Muscle of leg (tissue), 11 donors: ENCODE results near the gene CAMTA1. TPM values are rescaled to one million over a fixed set of nuclear protein-coding genes. Genes with fewer than 3 reads are reported as not detected.
"Not testable (repeated sequence)": the region's sequence is repeated elsewhere in the genome, so short reads cannot be mapped to it uniquely, and the experiment has no call there.

Experiments used
- DNase-seq: peaks from one replicate; pipeline ENCODE4 v3.0.0; 2013
- H3K27ac ChIP-seq: one replicate; pipeline ENCODE4 v1.5.1; 2013; ENCODE audit warnings: mild to moderate bottlenecking, low read length, control low read depth
- H3K27me3 ChIP-seq: one replicate; pipeline ENCODE4 v1.6.1; 2013; ENCODE audit warnings: low read length; ENCODE audit not compliant: control insufficient read depth, insufficient read depth
- H3K36me3 ChIP-seq: one replicate; pipeline ENCODE4 v1.6.1; 2013; ENCODE audit warnings: low read length; ENCODE audit not compliant: control insufficient read depth, insufficient read depth
- H3K4me1 ChIP-seq: one replicate; pipeline ENCODE4 v1.6.1; 2013; ENCODE audit warnings: low read length; ENCODE audit not compliant: control insufficient read depth, insufficient read depth
- H3K4me3 ChIP-seq: one replicate; pipeline ENCODE4 v1.5.1; 2013; ENCODE audit warnings: low read length, control low read depth
- H3K9me3 ChIP-seq: replicated peaks from 2 replicates; pipeline ENCODE4 v1.6.1; 2013; ENCODE audit warnings: low read depth, low read length; ENCODE audit not compliant: control insufficient read depth
- WGBS: methylation state at CpG from one replicate; pipeline ENCODE4 v1.1.5; 2013; ENCODE audit warnings: missing lambda C conversion rate; ENCODE audit not compliant: insufficient coverage; 5-methylcytosine and 5-hydroxymethylcytosine counted together
- polyA plus RNA-seq, 8 donors: library from polyadenylated mRNA; unstranded; fragments of 120-200 nt; gene quantifications; one replicate each; pipeline versions ENCODE4 v1.2.1 to v1.2.3, GENCODE V29; 2013; ENCODE audit warnings: inconsistent platforms in 1 of 8, low replicate concordance in 1 of 8; ENCODE audit not compliant: insufficient read length in 8 of 8, insufficient read depth in 1 of 8
- total RNA-seq: library from RNA; stranded (reverse); fragments of 120-200 nt; gene quantifications from one replicate; pipeline ENCODE4 v1.2.4, GENCODE V29; 2013

Gene CAMTA1
- total and polyA plus RNA-seq, 9 donors: 36.4 to 56.4 (median 47.7) TPM

- H3K9me3 ChIP-seq: no peaks in the 10 kb centered on the region
- H3K27me3 ChIP-seq: peaks cover 4% of the 10 kb centered on the region
- H3K36me3 ChIP-seq: no peaks in the 10 kb centered on the region
- no peak overlapping the region for H3K27ac ChIP-seq
- no peak overlapping the region for H3K4me3 ChIP-seq
- H3K4me1 ChIP-seq: peaks cover 4% of the 10 kb centered on the region
- 87% methylated on average over 17 of the region's 17 CpGs for WGBS
- DNase-seq: no peak
Observed at GRCh38 chr1:7690496-7691182, 905.4 kb downstream of the CAMTA1 start.

- Histone ChIP-seq H3K4me1 (peaks cover 4% of the 10 kb centered on the region), H3K27ac (no peak overlapping the region), H3K36me3 (no peaks in the 10 kb centered on the region), H3K4me3 (no peak overlapping the region), H3K27me3 (no peaks in the 10 kb centered on the region), H3K9me3 (no peaks in the 10 kb centered on the region)
- DNase-seq: no peak
- 94% methylated on average over 3 of the region's 3 CpGs for WGBS
Observed at GRCh38 chr1:7691576-7691975, 906.3 kb downstream of the CAMTA1 start.

- DNase-seq: no peak
- Histone ChIP-seq H3K27ac (no peak overlapping the region), H3K4me1 (peaks cover 4% of the 10 kb centered on the region), H3K9me3 (no peaks in the 10 kb centered on the region), H3K36me3 (no peaks in the 10 kb centered on the region), H3K27me3 (no peaks in the 10 kb centered on the region), H3K4me3 (no peak overlapping the region)
- WGBS: no CpG with 5 or more reads among the region's 3 CpGs
Observed at GRCh38 chr1:7692005-7692404, 906.8 kb downstream of the CAMTA1 start.

GRCh38 chr1:7693037-7693436, 907.8 kb downstream of the CAMTA1 start:
- WGBS: 75% methylated on average over 2 of the region's 5 CpGs
- not testable (repeated sequence) for H3K4me1 ChIP-seq, H3K27me3 ChIP-seq, H3K9me3 ChIP-seq, DNase-seq, H3K36me3 ChIP-seq, H3K27ac ChIP-seq, H3K4me3 ChIP-seq

- WGBS: 39% methylated on average over 2 of the region's 2 CpGs
- H3K27me3 ChIP-seq: no peaks in the 10 kb centered on the region
- H3K9me3 ChIP-seq: no peaks in the 10 kb centered on the region
- no peak for DNase-seq
- H3K4me3 ChIP-seq: no peak overlapping the region
- no peaks in the 10 kb centered on the region for H3K36me3 ChIP-seq
- no peak overlapping the region for H3K27ac ChIP-seq
- H3K4me1 ChIP-seq: no peaks in the 10 kb centered on the region
Observed at GRCh38 chr1:7693662-7694061, 908.4 kb downstream of the CAMTA1 start.

- H3K27me3 ChIP-seq: no peaks in the 10 kb centered on the region
- no peak overlapping the region for H3K27ac ChIP-seq
- DNase-seq: no peak
- H3K9me3 ChIP-seq: no peaks in the 10 kb centered on the region
- H3K4me3 ChIP-seq: no peak overlapping the region
- no peaks in the 10 kb centered on the region for H3K36me3 ChIP-seq
- 29% methylated on average over 4 of the region's 17 CpGs for WGBS
- no peaks in the 10 kb centered on the region for H3K4me1 ChIP-seq
Observed at GRCh38 chr1:7694600-7695496, 909.6 kb downstream of the CAMTA1 start.

- Histone ChIP-seq H3K36me3 (no peaks in the 10 kb centered on the region), H3K9me3 (no peaks in the 10 kb centered on the region), H3K4me3 (no peak overlapping the region), H3K27me3 (no peaks in the 10 kb centered on the region), H3K4me1 (no peaks in the 10 kb centered on the region), H3K27ac (no peak overlapping the region)
- WGBS: 75% methylated on average over 2 of the region's 6 CpGs
- DNase-seq: no peak
Observed at GRCh38 chr1:7695497-7696117, 910.4 kb downstream of the CAMTA1 start.

GRCh38 chr1:7698641-7699040, 913.4 kb downstream of the CAMTA1 start:
- H3K9me3 ChIP-seq: no peaks in the 10 kb centered on the region
- 68% methylated on average over 5 of the region's 7 CpGs for WGBS
- peaks cover 4% of the 10 kb centered on the region for H3K4me1 ChIP-seq

GRCh38 chr1:7702365-7702764, 917.1 kb downstream of the CAMTA1 start:
- peaks cover 31% of the 10 kb centered on the region for H3K27me3 ChIP-seq
- 10% methylated on average over 3 of the region's 5 CpGs for WGBS
- H3K4me3 ChIP-seq: no peak overlapping the region
- H3K9me3 ChIP-seq: no peaks in the 10 kb centered on the region
- H3K4me1 ChIP-seq: peaks cover 15% of the 10 kb centered on the region
- H3K27ac ChIP-seq: no peak overlapping the region
- DNase-seq: no peak
- no peaks in the 10 kb centered on the region for H3K36me3 ChIP-seq

More at GRCh38 chr1:7698641-7699040, 913.4 kb downstream of the CAMTA1 start:
- no peak overlapping the region for H3K27ac ChIP-seq
- no peaks in the 10 kb centered on the region for H3K36me3 ChIP-seq
- no peak overlapping the region for H3K4me3 ChIP-seq
- peaks cover 19% of the 10 kb centered on the region for H3K27me3 ChIP-seq
- no peak for DNase-seq
